Endothelial cell (in vitro differentiated cells): ENCODE measurements around the gene VTI1A. TPM values are rescaled to one million over a fixed set of nuclear protein-coding genes. Genes with fewer than 3 reads are reported as not detected.

Source experiments
- DNase-seq: peaks from one replicate; pipeline ENCODE4 v3.0.0; 2021; ENCODE audit warnings: low spot score
- H3K27ac Mint-ChIP-seq: one replicate; pipeline ENCODE4 v1.8.0; 2021; ENCODE audit warnings: mixed read lengths, inconsistent platforms; ENCODE audit not compliant: unreplicated experiment
- H3K27me3 Mint-ChIP-seq: one replicate; pipeline ENCODE4 v1.8.0; 2021; ENCODE audit warnings: mild to moderate bottlenecking, moderate library complexity, mixed read lengths, inconsistent platforms; ENCODE audit not compliant: unreplicated experiment
- H3K36me3 Mint-ChIP-seq: one replicate; pipeline ENCODE4 v1.8.0; 2021; ENCODE audit warnings: mild to moderate bottlenecking, low read depth, mixed read lengths, inconsistent platforms; ENCODE audit not compliant: unreplicated experiment
- H3K4me1 Mint-ChIP-seq: one replicate; pipeline ENCODE4 v1.8.0; 2021; ENCODE audit warnings: mild to moderate bottlenecking, mixed read lengths, inconsistent platforms; ENCODE audit not compliant: unreplicated experiment
- H3K4me3 Mint-ChIP-seq: one replicate; pipeline ENCODE4 v1.8.0; 2021; ENCODE audit warnings: mild to moderate bottlenecking, mixed read lengths, inconsistent platforms; ENCODE audit not compliant: unreplicated experiment
- H3K9me3 Mint-ChIP-seq: one replicate; pipeline ENCODE4 v1.8.0; 2021; ENCODE audit warnings: mixed read lengths, inconsistent platforms; ENCODE audit not compliant: unreplicated experiment
- CTCF ChIP-seq: fragments of 200-600 bp; sonication (generic); IDR thresholded peaks from one replicate; pipeline ENCODE4 v1.5.0; 2021; ENCODE audit warnings: antibody characterized with exemption; ENCODE audit not compliant: unreplicated experiment
- total RNA-seq: library from RNA; stranded (reverse); fragmentation: NEBNext Ultra II Directional; extraction: Animal tissue kit (Norgen Biotek cat#: 25700); gene quantifications from one replicate; pipeline ENCODE4 v1.2.1, GENCODE V29; 2021; ENCODE audit not compliant: unreplicated experiment

The VTI1A gene
- total RNA-seq, 1 donor from 2014 or later = 35.4 TPM

GRCh38 chr10:112601214-112602090, 154.4 kb downstream of the VTI1A start:
- DNase-seq = no peak
- H3K27me3 Mint-ChIP-seq = no peaks in the 10 kb centered on the region
- H3K9me3 Mint-ChIP-seq = no peaks in the 10 kb centered on the region
- H3K27ac Mint-ChIP-seq = no peak overlapping the region
- H3K4me3 Mint-ChIP-seq = no peak overlapping the region
- H3K36me3 Mint-ChIP-seq = no peaks in the 10 kb centered on the region
- TF ChIP-seq CTCF = no peak
- no peaks in the 10 kb centered on the region for H3K4me1 Mint-ChIP-seq

- no peaks in the 10 kb centered on the region for H3K9me3 Mint-ChIP-seq
- no peaks in the 10 kb centered on the region for H3K4me1 Mint-ChIP-seq
- H3K27ac Mint-ChIP-seq = no peak overlapping the region
- no peaks in the 10 kb centered on the region for H3K27me3 Mint-ChIP-seq
- no peak for TF ChIP-seq CTCF
- H3K36me3 Mint-ChIP-seq = no peaks in the 10 kb centered on the region
- DNase-seq = no peak
- H3K4me3 Mint-ChIP-seq = no peak overlapping the region
Observed at GRCh38 chr10:112603062-112603461, 156.0 kb downstream of the VTI1A start.

GRCh38 chr10:112605063-112605462, 158.0 kb downstream of the VTI1A start:
- H3K27me3 Mint-ChIP-seq = no peaks in the 10 kb centered on the region
- no peak overlapping the region for H3K27ac Mint-ChIP-seq
- no peaks in the 10 kb centered on the region for H3K9me3 Mint-ChIP-seq
- H3K4me1 Mint-ChIP-seq = no peaks in the 10 kb centered on the region
- no peak overlapping the region for H3K4me3 Mint-ChIP-seq
- no peak for DNase-seq
- H3K36me3 Mint-ChIP-seq = no peaks in the 10 kb centered on the region
- no peak for TF ChIP-seq CTCF

DNA sequence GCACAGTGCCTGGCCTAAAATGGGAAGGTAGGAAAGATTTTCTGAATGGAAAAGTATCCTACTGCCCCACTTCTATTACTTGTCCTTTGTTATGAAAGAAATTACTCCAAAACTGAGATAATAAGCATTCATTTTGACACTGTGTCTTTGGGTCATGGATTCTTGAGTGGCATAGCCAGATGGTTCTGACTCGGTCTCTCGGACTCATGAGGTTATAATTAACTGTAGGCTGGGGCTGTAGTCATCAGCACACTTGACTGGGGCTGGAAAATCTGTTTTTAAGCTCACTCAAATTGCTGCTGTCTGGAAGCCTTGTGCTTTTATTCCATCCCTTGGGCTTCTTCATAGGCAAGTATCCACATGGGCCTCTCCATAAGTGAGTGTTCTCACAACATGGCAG, 160.5 kb downstream of the VTI1A start:
- H3K27ac Mint-ChIP-seq = no peak overlapping the region
- no peaks in the 10 kb centered on the region for H3K27me3 Mint-ChIP-seq
- no peak for TF ChIP-seq CTCF
- no peak for DNase-seq
- no peak overlapping the region for H3K4me3 Mint-ChIP-seq
- no peaks in the 10 kb centered on the region for H3K36me3 Mint-ChIP-seq
- no peaks in the 10 kb centered on the region for H3K9me3 Mint-ChIP-seq
- no peaks in the 10 kb centered on the region for H3K4me1 Mint-ChIP-seq

- Mint-ChIP-seq H3K27me3 (no peaks in the 10 kb centered on the region), H3K4me1 (no peaks in the 10 kb centered on the region), H3K4me3 (no peak overlapping the region), H3K9me3 (peaks cover 4% of the 10 kb centered on the region), H3K36me3 (peaks cover 3% of the 10 kb centered on the region), H3K27ac (no peak overlapping the region)
- no peak for TF ChIP-seq CTCF
- no peak for DNase-seq
Observed at GRCh38 chr10:112613620-112614019, 166.6 kb downstream of the VTI1A start.
